ENCODE measurements around the gene ZSCAN5A. TPM values are rescaled to one million over a fixed set of nuclear protein-coding genes. Genes with fewer than 3 reads are reported as not detected.
"Not testable (repeated sequence)": the region's sequence is repeated elsewhere in the genome, so short reads cannot be mapped to it uniquely, and the experiment has no call there.

ZSCAN5A gene
- polyA plus RNA-seq, 3 donors: 10.2 to 14.1 (median 12.0) TPM

GRCh38 chr19:56315077-56315828, 614 bp upstream of the ZSCAN5A start:
- peak; percentile 97 to 100 (median 99) for DNase-seq (ENCODE audit: low read depth in 3 of 3, low spot score in 2 of 3)

GRCh38 chr19:56314018-56314380, 640 bp downstream of the ZSCAN5A start:
- no peak for DNase-seq (ENCODE audit: low read depth in 3 of 3, low spot score in 2 of 3)

GRCh38 chr19:56312787-56313657, 1.6 kb downstream of the ZSCAN5A start:
- DNase-seq (ENCODE audit: low read depth in 3 of 3, low spot score in 2 of 3): no peak

- no peak for DNase-seq (ENCODE audit: low read depth in 3 of 3, low spot score in 2 of 3)
These were observed 2.3 kb downstream of the ZSCAN5A start for GRCh38 chr19:56312342-56312741.

- no peak for DNase-seq (ENCODE audit: low read depth in 3 of 3, low spot score in 2 of 3)
These were observed 4.2 kb downstream of the ZSCAN5A start for GRCh38 chr19:56310462-56310861.

- DNase-seq (ENCODE audit: low read depth in 3 of 3, low spot score in 2 of 3): no peak
These were observed 5.0 kb downstream of the ZSCAN5A start for GRCh38 chr19:56309511-56310185.

GRCh38 chr19:56308792-56309191, 5.8 kb downstream of the ZSCAN5A start:
- no peak for DNase-seq (ENCODE audit: low read depth in 3 of 3, low spot score in 2 of 3)

GRCh38 chr19:56307062-56307461, 7.6 kb downstream of the ZSCAN5A start:
- not testable (repeated sequence) for DNase-seq (ENCODE audit: low read depth in 3 of 3, low spot score in 2 of 3)

GRCh38 chr19:56306016-56306415, 8.6 kb downstream of the ZSCAN5A start:
- DNase-seq (ENCODE audit: low read depth in 3 of 3, low spot score in 2 of 3): peak in 1 of 3 donors; percentile 26

- DNase-seq (ENCODE audit: low read depth in 3 of 3, low spot score in 2 of 3): no peak
These were observed 10.4 kb downstream of the ZSCAN5A start for GRCh38 chr19:56304243-56304642.

GRCh38 chr19:56301886-56302620, 12.6 kb downstream of the ZSCAN5A start:
- no peak for DNase-seq (ENCODE audit: low read depth in 3 of 3, low spot score in 2 of 3)

GRCh38 chr19:56301155-56301554, 13.5 kb downstream of the ZSCAN5A start:
- DNase-seq (ENCODE audit: low read depth in 3 of 3, low spot score in 2 of 3): no peak

GRCh38 chr19:56299688-56300087, 15.0 kb downstream of the ZSCAN5A start:
- no peak for DNase-seq (ENCODE audit: low read depth in 3 of 3, low spot score in 2 of 3)

- DNase-seq (ENCODE audit: low read depth in 3 of 3, low spot score in 2 of 3): no peak
These were observed 17.6 kb downstream of the ZSCAN5A start for GRCh38 chr19:56297010-56297409.

- no peak for DNase-seq (ENCODE audit: low read depth in 3 of 3, low spot score in 2 of 3)
These were observed 18.8 kb downstream of the ZSCAN5A start for GRCh38 chr19:56295531-56296455.

- DNase-seq (ENCODE audit: low read depth in 3 of 3, low spot score in 2 of 3): no peak
These were observed 20.1 kb downstream of the ZSCAN5A start for GRCh38 chr19:56294549-56294948.

- no peak for DNase-seq (ENCODE audit: low read depth in 3 of 3, low spot score in 2 of 3)
These were observed 22.8 kb downstream of the ZSCAN5A start for GRCh38 chr19:56291867-56292266.

- no peak for DNase-seq (ENCODE audit: low read depth in 3 of 3, low spot score in 2 of 3)
These were observed 24.5 kb downstream of the ZSCAN5A start for GRCh38 chr19:56290104-56290503.

GRCh38 chr19:56284746-56285145, 29.9 kb downstream of the ZSCAN5A start:
- no peak for DNase-seq (ENCODE audit: low read depth in 3 of 3, low spot score in 2 of 3)

GRCh38 chr19:56282809-56283208, 31.8 kb downstream of the ZSCAN5A start:
- DNase-seq (ENCODE audit: low read depth in 3 of 3, low spot score in 2 of 3): no peak
